GM18861 (cell line): ENCODE results near the gene DIAPH1.

Experiments
- ATAC-seq: cut with Tn5 transposase; IDR thresholded peaks from one replicate; pipeline ENCODE4 v1.9.1; 2021; ENCODE audit not compliant: unreplicated experiment

Gene DIAPH1

GRCh38 chr5:141485321-141486055 is 133.3 kb downstream of the DIAPH1 start:
- ATAC-seq, result no peak

- no peak for ATAC-seq
Measured at GRCh38 chr5:141484641-141485311, 134.0 kb downstream of the DIAPH1 start, which contains the start of gene PCDHGC4. Gene PCDHGC4 (plus strand): TSS chr5:141485030. CDS start chr5:141485174, 144 bp downstream.

GRCh38 chr5:141484310-141484640 is 134.5 kb downstream of the DIAPH1 start:
- no peak for ATAC-seq

GRCh38 chr5:141483902-141484301 is 134.9 kb downstream of the DIAPH1 start:
- no peak for ATAC-seq

GRCh38 chr5:141479776-141480175 is 139.0 kb downstream of the DIAPH1 start:
- no peak for ATAC-seq

GRCh38 chr5:141478321-141478945 is 140.4 kb downstream of the DIAPH1 start:
- ATAC-seq, result no peak

GRCh38 chr5:141477815-141478214 is 141.0 kb downstream of the DIAPH1 start:
- ATAC-seq, result no peak

GRCh38 chr5:141477044-141477575 is 141.7 kb downstream of the DIAPH1 start:
- ATAC-seq, result no peak

- ATAC-seq, result no peak
Measured at GRCh38 chr5:141476132-141476911, 142.5 kb downstream of the DIAPH1 start.

- ATAC-seq, result peak; percentile 99
Measured at GRCh38 chr5:141475625-141476131, 143.1 kb downstream of the DIAPH1 start, which contains the start of gene PCDHGC3. Gene PCDHGC3 (plus strand): TSS chr5:141475966. CDS start chr5:141476117, 151 bp downstream.

GRCh38 chr5:141465351-141465750 is 153.4 kb downstream of the DIAPH1 start:
- no peak for ATAC-seq
